Activated effector memory CD4-positive, alpha-beta T cell treated with Interleukin-2 at 50 U/mL for 16 hours (primary cell): ENCODE measurements around the gene NOXA1.
"Not testable (repeated sequence)": the region's sequence is repeated elsewhere in the genome, so short reads cannot be mapped to it uniquely, and the experiment has no call there.

Experiments
- DNase-seq: peaks from one replicate; pipeline ENCODE4 v3.0.0-alpha.2; 2020

Gene NOXA1

GRCh38 chr9:137422604-137423513, at the start of gene NOXA1, which contains the start of gene EXD3:
NOXA1 (plus strand) TSS chr9:137423393; CDS start chr9:137423530, 137 bp downstream.
EXD3 (minus strand) TSS chr9:137423162; CDS start chr9:137395357, 27,805 bp downstream.
- DNase-seq = peak; percentile 91

DNA sequence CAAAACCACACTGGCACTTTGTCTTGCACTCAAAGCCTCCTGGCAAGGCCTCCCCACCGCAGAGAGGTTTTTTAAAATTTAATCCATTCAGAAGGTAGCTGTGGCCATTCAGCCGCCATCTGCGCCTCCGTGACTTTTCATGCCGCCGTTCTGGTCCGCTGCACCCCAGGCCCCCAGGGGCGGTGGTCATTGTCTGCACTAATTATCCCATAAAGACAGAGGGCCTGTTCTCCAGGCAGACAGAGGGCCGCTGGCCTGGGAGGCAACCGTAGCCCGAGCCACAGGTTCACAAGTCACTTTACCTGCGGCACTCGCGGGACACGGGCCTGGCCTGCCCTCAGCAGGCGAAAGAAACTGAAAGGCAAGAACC, 49.6 kb upstream of the NOXA1 start:
- DNase-seq = no peak

- DNase-seq = no peak
Measured at GRCh38 chr9:137374131-137374845, 48.9 kb upstream of the NOXA1 start.

DNA sequence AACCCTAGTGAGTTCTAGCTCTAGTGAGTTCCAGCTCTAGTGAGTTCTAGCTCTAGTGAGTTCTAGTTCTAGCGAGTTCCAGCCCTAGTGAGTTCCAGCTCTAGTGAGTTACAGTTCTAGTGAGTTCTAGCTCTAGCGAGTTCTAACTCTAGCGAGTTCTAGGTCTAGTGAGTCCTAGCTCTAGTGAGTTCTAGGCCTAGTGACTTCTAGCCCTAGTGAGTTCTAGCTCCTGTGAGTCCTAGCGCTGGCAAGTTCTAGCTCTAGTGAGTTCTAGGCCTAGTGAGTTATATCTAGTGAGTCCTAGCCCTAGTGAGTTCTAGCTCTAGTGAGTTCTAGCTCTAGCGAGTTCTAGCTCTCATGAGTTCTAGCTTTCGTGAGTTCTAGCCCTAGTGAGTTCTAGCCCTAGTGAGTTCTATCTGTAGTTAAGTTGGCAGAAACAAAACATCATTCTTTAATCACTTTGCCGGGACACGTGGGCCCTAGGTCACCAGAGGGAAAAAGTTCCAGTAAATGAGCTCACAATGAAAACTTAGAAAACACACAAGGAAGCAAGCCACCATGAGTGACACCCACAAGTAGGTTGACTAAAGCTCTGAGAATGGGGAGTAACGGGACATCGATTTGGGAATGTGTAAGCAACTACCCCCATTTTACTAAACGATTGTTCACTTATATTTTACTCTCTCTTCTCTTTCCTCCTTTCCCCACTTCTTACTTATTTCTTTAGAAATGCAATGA, 47.7 kb upstream of the NOXA1 start:
- no peak for DNase-seq

DNA sequence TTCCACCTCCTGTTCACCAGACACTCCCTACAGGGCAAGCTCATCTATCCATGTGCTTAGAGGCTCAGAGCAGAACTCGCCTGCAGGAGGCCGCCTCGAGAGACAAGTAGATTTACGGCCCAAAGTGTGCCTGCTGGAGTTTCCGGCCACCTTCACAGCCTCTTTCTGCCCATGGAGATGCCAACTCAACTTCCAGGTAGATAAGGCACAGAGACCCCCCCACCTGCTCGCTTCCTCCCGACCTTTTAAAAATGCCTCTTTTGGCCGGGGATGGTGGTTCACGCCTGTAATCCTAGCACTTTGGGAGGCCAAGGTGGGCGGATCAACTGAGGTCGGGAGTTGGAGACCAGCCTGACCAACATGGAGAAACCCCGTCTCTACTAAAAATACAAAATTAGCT, 46.8 kb upstream of the NOXA1 start:
- DNase-seq = no peak

DNA sequence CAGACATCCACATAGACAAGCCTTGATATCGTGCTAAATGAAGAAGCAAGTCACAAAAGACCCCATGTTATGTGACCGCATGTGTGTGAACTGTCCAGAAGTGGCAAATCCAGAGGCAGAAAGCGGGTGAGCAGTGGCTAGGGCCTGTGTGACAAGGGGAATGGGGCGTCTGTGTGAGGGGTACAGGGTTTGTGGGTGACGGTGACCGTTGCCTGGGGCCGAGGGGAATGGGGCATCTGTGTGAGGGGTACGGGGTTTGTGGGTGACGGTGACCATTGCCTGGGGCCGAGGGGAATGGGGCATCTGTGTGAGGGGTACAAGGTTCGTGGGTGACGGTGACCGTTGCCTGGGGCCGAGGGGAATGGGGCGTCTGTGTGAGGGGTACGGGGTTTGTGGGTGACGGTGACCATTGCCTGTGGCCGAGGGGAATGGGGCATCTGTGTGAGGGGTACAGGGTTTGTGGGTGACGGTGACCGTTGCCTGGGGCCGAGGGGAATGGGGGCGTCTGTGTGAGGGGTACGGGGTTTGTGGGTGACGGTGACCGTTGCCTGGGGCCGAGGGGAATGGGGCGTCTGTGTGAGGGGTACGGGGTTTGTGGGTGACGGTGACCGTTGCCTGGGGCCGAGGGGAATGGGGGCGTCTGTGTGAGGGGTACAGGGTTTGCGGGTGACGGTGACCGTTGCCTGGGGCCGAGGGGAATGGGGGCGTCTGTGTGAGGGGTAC, 44.3 kb upstream of the NOXA1 start:
- not testable (repeated sequence) for DNase-seq

DNA sequence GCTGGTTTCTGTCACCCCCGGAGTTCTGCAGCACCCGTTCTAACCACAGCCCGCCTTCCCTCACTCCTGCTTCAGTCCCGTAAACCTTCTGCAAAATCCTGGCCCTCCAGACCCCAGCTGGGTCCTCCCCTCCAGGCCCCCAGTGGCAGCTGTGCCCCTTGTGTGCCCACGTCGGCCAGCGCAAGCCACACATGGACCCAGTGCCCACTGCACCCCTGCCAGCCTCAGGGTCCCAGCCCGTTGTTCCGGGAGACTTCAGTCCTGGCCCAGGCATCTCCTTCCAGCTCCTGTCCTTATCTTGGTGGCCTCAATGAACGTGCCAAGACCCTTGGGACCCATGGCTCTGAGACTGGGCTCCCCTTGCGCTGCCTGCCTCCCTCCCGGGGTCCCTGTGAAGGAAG, 43.4 kb upstream of the NOXA1 start:
- DNase-seq = no peak

DNA sequence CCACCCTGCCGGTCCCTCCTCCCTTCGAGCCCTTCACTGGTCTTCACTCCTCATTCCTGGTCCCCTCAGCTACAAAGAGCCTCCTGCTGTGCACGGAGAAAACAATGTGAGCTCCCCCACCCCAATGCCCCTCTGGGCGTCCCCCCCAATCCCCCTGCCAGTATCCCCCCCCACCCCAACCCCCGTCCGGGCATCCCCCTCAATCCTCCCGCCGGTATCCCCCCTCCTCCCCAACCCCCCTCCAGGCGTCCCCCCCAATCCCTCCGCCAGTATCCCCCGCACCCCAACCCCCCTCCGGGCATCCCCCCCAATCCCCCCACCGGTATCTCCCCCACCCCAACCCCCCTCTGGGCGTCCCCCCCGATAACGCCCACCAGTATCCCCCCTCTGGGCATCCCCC, 43.0 kb upstream of the NOXA1 start:
- DNase-seq = no peak

- DNase-seq = no peak
Measured at GRCh38 chr9:137380606-137381005, 42.6 kb upstream of the NOXA1 start.

DNA sequence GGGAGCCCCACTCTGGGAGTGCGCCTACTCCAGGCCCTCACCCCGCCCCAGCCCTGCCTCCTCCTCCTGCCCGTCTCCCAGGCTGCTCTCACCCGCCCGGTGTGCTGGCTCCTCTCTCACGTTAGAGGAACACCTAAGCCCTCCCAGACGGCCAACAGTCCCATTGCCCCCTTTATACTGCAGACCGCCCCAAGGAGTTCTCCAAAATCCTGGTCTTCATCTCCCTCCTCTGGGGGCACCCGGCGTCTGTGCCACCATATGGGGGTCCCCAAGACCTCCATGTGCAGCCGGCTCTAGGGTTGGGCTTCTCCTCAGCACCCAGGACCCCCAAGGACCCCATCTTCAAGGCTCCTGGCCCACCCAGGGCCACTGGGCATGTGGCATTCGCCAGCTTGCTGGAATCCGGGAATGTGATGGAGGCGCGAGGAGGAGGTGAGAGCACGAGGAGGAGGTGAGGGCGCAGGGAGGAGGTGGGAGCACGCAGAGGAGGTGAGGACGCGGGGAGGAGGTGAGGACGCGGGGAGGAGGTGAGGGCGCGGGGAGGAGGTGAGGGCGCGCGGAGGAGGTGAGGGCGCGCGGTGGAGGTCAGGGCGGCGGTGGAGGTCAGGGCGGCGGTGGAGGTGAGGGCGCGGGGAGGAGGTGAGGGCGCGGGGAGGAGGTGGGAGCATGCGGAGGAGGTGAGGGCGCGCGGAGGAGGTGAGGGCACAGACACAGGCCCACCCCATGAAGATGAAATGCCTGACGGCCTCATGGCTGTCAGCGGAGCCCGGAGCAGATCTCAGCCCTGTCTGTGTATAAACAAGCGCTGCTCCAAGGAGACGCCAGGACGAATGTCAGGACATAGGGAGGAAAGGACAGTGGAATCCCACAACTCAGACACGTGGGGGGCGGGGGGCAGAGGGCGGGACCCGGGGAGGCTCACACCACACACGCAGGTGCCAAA, 41.4 kb upstream of the NOXA1 start:
- no peak for DNase-seq

DNA sequence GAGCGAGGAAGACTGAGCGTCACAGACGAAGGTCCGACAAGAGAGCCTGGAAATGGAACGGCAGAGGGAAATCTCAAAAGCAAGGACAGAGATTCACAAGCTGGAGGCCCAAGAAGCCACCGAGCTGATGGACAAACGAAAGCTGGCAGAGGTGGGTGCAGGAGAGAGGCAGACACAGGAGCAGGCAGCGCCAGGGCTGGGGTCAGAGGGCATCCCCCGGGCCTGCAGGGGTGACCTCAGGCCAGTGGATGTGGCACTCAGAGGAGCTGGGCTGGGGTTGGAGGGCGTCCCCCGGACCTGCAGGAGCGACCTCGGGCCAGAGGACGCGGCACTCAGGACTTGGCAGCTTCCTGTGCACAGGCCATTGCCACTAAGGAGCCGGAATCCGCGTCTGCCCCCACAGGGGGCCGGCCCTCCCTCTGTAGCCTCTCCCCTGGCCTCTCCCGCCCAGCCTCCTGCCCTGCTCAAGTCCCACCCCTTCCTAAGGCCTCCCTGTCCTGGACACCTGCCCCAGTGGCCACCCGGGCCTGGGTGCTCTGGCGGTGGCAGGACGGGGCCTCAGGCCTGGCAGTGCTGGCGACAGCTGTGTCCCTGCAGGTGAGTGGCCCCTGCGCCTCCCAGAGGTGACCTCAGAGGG, 40.6 kb upstream of the NOXA1 start:
- DNase-seq = no peak

DNA sequence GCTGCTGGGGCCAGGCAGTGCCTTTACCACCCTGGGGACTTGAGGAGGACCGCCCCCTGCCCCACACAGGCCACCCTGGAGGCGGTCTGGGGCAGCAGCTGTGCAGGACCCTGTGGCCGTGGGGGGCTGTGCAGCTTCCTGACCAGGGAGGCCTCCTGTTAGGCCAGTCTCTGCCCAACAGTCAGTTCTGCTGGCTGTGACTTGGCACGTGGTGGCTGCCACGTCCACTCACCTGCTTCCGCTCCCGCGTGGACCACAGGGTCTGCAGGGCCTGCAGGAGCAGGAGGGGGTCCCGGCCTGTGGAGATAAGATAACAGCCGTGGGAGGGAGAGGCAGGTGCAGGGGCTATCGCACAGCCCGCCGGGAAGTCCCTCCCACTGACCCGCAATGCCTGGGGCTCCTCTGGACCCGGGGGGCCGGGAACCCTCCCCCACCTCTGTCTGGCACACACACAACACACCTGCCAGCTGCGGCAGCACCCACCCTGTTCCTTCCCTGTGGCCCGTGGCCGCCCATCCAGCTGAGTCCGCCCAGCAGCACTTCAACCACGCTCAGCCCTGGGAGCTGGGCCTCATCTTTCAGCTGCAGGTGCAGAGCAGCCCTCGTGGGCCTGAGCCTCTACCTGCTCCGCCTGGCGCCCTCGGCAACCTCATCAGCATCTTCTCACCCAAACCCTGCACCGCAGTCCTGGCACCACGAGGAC, 40.0 kb upstream of the NOXA1 start:
- DNase-seq = no peak

DNA sequence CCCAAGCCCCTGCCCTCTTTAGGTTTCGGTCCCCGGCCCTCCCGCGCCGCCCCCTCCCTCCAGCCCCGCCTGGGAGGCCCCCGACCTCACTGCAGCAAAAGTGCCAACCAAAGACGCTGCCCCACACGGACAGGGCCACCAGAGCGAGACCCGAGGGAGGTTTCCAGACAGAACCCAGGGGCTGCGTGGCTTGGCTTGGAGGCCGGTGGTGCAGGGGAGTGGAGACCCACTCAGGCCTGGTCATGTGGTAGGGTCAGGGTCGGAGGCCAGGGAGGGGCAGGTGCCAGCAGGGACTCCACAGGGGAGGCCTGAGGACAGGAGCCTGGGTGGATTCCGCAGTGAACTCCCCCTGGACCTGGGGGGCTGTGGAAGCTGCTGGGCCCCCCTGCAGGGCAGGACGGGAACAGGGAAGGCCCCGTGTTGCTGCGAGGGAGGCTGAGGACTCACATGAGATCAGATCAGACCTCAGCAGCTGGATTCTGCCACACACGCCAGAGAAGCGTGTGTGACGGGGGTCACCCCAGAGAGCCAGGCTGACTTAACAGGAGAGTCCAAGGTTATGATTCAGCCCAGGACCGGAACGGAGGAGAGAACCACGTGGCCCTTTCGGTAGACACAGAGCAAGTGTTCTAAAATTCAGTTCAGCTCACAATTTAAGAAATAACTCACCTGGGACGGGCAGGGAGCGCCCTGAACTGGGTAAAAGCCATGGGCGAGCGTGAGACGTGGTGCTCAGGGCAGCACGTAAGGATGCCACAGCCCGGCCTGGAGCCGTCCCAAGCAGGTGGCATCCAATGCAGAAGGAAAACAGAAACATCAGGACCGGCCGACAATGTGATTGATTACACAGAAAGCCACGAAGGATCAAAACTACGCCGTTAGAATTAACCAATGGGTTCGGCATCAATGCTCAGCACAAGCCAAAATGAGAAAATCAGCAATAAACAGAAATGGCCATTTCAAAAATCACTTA, 39.1 kb upstream of the NOXA1 start:
- DNase-seq = no peak

- no peak for DNase-seq
Measured at GRCh38 chr9:137385061-137385655, 38.0 kb upstream of the NOXA1 start.

- DNase-seq = not testable (repeated sequence)
Measured at GRCh38 chr9:137386507-137387113, 36.6 kb upstream of the NOXA1 start.

DNA sequence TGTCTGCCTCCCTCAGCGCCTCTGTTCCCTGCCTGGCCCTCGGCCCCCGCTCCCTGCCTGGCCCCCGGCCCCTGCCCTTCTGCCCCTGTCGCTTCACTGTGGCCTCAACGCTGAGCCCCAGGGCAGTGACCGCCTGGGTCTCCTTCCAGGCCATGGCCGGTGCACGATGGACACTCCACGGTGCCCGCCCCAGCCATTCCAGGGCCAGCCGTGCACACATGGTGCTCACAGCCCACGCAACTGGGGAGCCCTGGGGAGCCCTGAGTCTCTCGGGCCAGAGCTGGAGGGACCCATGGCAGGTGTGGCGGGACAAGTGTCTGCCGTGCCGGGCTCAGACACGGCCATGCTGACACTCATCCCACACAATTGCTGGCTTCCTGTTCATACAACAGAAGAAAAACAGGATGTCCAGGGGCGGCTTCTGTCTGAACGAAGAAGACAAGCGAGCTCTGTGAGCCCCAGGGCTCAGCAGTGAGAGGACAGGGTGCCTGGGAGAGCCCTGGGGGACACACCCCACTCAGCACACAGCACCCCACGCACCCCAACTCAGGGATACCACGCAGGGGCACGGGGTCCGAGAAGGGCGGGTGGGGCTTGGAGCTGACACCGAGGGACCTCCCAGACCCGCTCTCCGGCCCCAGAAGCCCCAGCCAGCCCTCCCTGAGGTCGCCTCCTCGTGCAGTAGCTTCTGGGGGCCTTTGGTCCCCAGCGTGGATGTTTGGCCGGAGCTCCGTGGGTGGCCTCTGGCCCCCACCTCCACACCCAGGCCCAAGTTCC, 35.9 kb upstream of the NOXA1 start:
- DNase-seq = peak; percentile 45

DNA sequence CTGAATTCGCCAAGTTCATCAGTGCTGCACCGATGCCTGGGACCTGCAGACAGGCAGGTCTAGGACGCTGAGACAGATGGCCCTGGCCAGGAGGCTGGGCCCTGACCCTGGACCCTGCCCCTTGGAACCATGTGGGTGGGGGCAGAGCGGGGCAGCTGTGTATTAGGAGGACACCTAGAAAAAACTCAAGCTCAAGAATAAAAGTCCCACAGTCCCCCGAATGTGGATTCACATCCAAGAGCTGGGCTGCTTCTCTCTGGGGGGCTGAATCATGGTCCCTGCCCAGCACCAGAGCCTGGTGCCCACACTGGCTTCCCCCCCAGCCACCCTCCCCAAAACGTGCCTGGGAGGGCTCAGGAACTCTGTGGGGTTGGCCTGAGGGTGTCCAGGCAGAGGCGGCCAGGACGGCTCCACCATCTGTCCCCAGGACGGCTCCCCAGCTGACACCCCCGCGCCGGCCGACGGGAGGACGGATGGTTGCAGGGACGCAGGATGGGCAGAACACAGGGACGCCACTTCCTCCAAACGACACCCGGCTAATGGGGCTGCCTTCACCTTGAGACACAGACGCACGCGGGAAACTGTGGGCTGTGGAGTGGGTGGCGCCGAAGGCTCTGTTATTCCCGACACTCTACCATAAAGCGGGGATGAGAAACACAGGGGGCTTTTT, 35.2 kb upstream of the NOXA1 start:
- no peak for DNase-seq
